WTC11 (cell line): Measurements from ENCODE around the gene SREBF1. TPM values are rescaled to one million over a fixed set of nuclear protein-coding genes. Genes with fewer than 3 reads are reported as not detected.

ENCODE experiments used
- ATAC-seq: fragments of 200-7000 bp; cut with Tn5 transposase; 2 replicates; pipeline ENCODE4 v1.10.0; 2021; ENCODE audit warnings: mild to moderate bottlenecking, moderate library complexity
- CTCF ChIA-PET: fragments of 300-600 bp; sonication (Branson Sonifier 250); formaldehyde crosslinking; loops from one replicate; lab custom pipeline; 2021; ENCODE audit warnings: antibody characterized with exemption; lab: Charles Lee
- POLR2A ChIA-PET: fragments of 350-600 bp; sonication (Branson Sonifier 250); formaldehyde crosslinking; loops from one replicate; lab custom pipeline; 2021; ENCODE audit warnings: antibody characterized with exemption; lab: Charles Lee
- DNase-seq: peaks from one replicate; pipeline ENCODE4 v3.0.0; 2021; ENCODE audit warnings: low spot score
- H3K27ac Mint-ChIP-seq: 2 replicates; pipeline ENCODE4 v1.8.0; 2021; ENCODE audit warnings: mixed read lengths
- H3K27me3 Mint-ChIP-seq: 2 replicates; pipeline ENCODE4 v1.8.0; 2021; ENCODE audit warnings: low read depth, mild to moderate bottlenecking, moderate library complexity, mixed read lengths
- H3K36me3 Mint-ChIP-seq: 2 replicates; pipeline ENCODE4 v1.8.0; 2021; ENCODE audit warnings: mixed read lengths
- H3K4me1 Mint-ChIP-seq: 2 replicates; pipeline ENCODE4 v1.8.0; 2022; ENCODE audit warnings: mixed read lengths
- H3K4me3 Mint-ChIP-seq: 2 replicates; pipeline ENCODE4 v1.8.0; 2021; ENCODE audit warnings: mild to moderate bottlenecking, moderate library complexity, mixed read lengths
- H3K9me3 Mint-ChIP-seq: 2 replicates; pipeline ENCODE4 v1.8.0; 2021; ENCODE audit warnings: mixed read lengths
- ETV6 ChIP-seq: sonication (generic); formaldehyde crosslinking; IDR thresholded peaks from 2 replicates; pipeline ENCODE4 v1.8.1; 2022; ENCODE audit warnings: mild to moderate bottlenecking, missing genetic modification reagents
- FOXJ3 ChIP-seq: sonication (generic); formaldehyde crosslinking; IDR thresholded peaks from 2 replicates; pipeline ENCODE4 v1.9.0; 2021; ENCODE audit warnings: missing genetic modification reagents, mild to moderate bottlenecking, borderline replicate concordance
- FOXK1 ChIP-seq: sonication (generic); formaldehyde crosslinking; IDR thresholded peaks from 2 replicates; pipeline ENCODE4 v1.8.0; 2022; ENCODE audit warnings: mild to moderate bottlenecking, moderate library complexity, missing genetic modification reagents
- ZNF121 ChIP-seq: sonication (generic); formaldehyde crosslinking; IDR thresholded peaks from 2 replicates; pipeline ENCODE4 v1.8.0; 2023; ENCODE audit warnings: missing genetic modification reagents
- ZNF671 ChIP-seq: fragments of 250-450 bp; sonication (Bioruptor Pico); IDR thresholded peaks from 2 replicates; pipeline ENCODE4 v1.8.0; 2021; ENCODE audit warnings: mild to moderate bottlenecking
- total RNA-seq: library from RNA; stranded (reverse); gene quantifications from 3 replicates; pipeline ENCODE4 v1.2.3, GENCODE V29; 2021
- TF ChIP-seq, protein P1 (sequence below): fragments of 250-450 bp; sonication (Bioruptor Pico); IDR thresholded peaks from 2 replicates; pipeline ENCODE4 v1.9.0; 2021; ENCODE audit warnings: moderate library complexity, mild to moderate bottlenecking, inconsistent platforms, borderline replicate concordance
- TF ChIP-seq, protein P2 (sequence below): sonication (generic); formaldehyde crosslinking; IDR thresholded peaks from 2 replicates; pipeline ENCODE4 v1.8.0; 2023; ENCODE audit warnings: missing genetic modification reagents, mild to moderate bottlenecking, borderline replicate concordance
- TF ChIP-seq, protein P3 (sequence below): sonication (generic); formaldehyde crosslinking; IDR thresholded peaks from 2 replicates; pipeline ENCODE4 v1.8.1; 2022; ENCODE audit warnings: mild to moderate bottlenecking, moderate library complexity, missing genetic modification reagents
- TF ChIP-seq, protein P4 (sequence below): fragments of 250-450 bp; sonication (Bioruptor Pico); IDR thresholded peaks from 2 replicates; pipeline ENCODE4 v1.9.0; 2021; ENCODE audit warnings: mild to moderate bottlenecking, borderline replicate concordance
- TF ChIP-seq, protein P5 (sequence below): fragments of 250-450 bp; sonication (Bioruptor Pico); IDR thresholded peaks from 2 replicates; pipeline ENCODE4 v1.9.0; 2021; ENCODE audit warnings: mild to moderate bottlenecking
- TF ChIP-seq, protein P6 (sequence below): fragments of 250-450 bp; sonication (Bioruptor Pico); conservative IDR thresholded peaks from 2 replicates; pipeline ENCODE4 v1.9.0; 2021; ENCODE audit warnings: mild to moderate bottlenecking
- TF ChIP-seq, protein P7 (sequence below): sonication (generic); formaldehyde crosslinking; IDR thresholded peaks from 2 replicates; pipeline ENCODE4 v1.8.1; 2022; ENCODE audit warnings: low read depth, missing genetic modification reagents, borderline replicate concordance

The SREBF1 gene
- total RNA-seq, 1 experiment from 2014 or later, result 93.7 TPM

DNA sequence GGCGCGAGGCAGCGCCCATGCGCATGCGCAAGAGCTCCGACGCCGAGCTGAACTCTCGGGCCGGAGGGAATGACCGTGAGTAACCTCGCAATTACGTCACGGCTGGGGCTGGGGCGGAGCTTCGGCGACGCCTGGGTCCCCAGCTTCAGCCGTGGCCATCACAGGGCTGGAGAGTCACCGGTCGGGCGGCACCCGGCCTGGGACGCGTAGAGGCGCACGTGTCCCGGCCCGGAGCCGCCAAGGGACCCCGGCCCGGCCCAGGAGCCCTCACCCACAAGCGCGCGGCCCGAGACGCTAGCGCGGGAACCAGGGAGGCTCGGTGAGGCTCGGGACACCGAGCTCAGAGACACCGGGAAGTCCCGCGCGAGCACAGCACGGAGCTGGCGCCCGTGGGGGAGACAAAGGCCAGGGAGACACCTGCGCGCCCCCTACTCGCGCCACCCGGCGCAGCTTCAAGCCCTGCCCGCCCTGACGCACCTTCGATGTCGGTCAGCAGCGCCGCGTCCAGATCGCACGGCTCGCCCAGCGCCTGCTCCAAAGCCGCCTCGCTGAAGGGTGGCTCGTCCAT, 452 bp downstream of the SREBF1 start (continued):
- TF ChIP-seq, protein P1, sequence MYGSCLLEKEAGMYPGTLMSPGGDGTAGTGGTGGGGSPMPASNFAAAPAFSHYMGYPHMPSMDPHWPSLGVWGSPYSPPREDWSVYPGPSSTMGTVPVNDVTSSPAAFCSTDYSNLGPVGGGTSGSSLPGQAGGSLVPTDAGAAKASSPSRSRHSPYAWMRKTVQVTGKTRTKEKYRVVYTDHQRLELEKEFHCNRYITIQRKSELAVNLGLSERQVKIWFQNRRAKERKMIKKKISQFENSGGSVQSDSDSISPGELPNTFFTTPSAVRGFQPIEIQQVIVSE (CRISPR knock-in tag), result no peak
- TF ChIP-seq, protein P2, sequence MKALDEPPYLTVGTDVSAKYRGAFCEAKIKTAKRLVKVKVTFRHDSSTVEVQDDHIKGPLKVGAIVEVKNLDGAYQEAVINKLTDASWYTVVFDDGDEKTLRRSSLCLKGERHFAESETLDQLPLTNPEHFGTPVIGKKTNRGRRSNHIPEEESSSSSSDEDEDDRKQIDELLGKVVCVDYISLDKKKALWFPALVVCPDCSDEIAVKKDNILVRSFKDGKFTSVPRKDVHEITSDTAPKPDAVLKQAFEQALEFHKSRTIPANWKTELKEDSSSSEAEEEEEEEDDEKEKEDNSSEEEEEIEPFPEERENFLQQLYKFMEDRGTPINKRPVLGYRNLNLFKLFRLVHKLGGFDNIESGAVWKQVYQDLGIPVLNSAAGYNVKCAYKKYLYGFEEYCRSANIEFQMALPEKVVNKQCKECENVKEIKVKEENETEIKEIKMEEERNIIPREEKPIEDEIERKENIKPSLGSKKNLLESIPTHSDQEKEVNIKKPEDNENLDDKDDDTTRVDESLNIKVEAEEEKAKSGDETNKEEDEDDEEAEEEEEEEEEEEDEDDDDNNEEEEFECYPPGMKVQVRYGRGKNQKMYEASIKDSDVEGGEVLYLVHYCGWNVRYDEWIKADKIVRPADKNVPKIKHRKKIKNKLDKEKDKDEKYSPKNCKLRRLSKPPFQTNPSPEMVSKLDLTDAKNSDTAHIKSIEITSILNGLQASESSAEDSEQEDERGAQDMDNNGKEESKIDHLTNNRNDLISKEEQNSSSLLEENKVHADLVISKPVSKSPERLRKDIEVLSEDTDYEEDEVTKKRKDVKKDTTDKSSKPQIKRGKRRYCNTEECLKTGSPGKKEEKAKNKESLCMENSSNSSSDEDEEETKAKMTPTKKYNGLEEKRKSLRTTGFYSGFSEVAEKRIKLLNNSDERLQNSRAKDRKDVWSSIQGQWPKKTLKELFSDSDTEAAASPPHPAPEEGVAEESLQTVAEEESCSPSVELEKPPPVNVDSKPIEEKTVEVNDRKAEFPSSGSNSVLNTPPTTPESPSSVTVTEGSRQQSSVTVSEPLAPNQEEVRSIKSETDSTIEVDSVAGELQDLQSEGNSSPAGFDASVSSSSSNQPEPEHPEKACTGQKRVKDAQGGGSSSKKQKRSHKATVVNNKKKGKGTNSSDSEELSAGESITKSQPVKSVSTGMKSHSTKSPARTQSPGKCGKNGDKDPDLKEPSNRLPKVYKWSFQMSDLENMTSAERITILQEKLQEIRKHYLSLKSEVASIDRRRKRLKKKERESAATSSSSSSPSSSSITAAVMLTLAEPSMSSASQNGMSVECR (CRISPR knock-in tag), result no peak; the same call in none of the 2 replicates
- TF ChIP-seq, protein P3, sequence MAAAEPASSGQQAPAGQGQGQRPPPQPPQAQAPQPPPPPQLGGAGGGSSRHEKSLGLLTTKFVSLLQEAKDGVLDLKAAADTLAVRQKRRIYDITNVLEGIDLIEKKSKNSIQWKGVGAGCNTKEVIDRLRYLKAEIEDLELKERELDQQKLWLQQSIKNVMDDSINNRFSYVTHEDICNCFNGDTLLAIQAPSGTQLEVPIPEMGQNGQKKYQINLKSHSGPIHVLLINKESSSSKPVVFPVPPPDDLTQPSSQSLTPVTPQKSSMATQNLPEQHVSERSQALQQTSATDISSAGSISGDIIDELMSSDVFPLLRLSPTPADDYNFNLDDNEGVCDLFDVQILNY, result no peak
- TF ChIP-seq ZNF121 (CRISPR knock-in tag) (no peak), FOXJ3 (no peak), ZNF671 (CRISPR knock-in tag) (no peak)
- TF ChIP-seq, protein P4, sequence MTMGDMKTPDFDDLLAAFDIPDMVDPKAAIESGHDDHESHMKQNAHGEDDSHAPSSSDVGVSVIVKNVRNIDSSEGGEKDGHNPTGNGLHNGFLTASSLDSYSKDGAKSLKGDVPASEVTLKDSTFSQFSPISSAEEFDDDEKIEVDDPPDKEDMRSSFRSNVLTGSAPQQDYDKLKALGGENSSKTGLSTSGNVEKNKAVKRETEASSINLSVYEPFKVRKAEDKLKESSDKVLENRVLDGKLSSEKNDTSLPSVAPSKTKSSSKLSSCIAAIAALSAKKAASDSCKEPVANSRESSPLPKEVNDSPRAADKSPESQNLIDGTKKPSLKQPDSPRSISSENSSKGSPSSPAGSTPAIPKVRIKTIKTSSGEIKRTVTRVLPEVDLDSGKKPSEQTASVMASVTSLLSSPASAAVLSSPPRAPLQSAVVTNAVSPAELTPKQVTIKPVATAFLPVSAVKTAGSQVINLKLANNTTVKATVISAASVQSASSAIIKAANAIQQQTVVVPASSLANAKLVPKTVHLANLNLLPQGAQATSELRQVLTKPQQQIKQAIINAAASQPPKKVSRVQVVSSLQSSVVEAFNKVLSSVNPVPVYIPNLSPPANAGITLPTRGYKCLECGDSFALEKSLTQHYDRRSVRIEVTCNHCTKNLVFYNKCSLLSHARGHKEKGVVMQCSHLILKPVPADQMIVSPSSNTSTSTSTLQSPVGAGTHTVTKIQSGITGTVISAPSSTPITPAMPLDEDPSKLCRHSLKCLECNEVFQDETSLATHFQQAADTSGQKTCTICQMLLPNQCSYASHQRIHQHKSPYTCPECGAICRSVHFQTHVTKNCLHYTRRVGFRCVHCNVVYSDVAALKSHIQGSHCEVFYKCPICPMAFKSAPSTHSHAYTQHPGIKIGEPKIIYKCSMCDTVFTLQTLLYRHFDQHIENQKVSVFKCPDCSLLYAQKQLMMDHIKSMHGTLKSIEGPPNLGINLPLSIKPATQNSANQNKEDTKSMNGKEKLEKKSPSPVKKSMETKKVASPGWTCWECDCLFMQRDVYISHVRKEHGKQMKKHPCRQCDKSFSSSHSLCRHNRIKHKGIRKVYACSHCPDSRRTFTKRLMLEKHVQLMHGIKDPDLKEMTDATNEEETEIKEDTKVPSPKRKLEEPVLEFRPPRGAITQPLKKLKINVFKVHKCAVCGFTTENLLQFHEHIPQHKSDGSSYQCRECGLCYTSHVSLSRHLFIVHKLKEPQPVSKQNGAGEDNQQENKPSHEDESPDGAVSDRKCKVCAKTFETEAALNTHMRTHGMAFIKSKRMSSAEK (CRISPR knock-in tag), result 0 out of 2 replicates have a peak, but pooled peaks have one; percentile 32

DNA sequence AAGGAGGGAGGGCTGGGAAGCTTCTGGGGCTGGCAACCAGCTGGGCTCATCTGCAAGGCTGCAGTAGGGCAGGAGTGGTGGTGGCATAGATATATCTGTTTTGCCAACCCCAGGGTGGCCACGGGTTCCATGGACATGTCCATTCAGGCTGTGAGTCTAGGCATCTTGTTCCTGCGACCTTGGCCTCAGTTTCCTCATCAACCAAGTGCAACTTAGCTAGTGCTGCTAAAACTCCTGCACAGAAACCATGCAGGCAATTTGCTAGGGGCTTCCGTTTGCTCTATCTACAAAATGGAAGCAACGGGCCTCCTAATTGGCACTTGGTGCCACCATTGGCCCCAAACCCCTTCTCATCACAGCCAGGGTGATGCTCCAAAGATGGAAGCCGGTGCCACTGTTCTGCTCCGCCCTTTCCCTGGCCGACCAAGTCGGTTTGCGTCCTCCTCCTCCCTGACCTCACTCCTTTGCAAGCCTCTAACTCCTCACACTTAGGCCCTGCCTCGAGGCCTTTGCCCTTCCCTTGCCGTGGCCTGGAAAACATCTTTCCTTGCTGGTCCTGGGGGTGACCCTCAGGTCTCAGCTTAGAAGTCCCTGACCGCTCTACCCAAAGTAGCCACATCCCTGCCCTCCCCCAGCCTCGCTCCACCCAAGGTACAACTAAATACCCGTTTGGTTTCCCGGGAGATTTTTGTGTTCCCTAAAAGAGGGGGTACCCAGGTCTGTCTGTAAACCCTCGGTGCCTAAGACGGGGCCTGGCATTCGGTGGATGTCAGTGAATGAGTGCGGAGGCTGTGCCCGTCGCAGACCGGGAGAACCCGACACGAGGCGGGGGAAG, 1.2 kb downstream of the SREBF1 start:
- ChIA-PET POLR2A (interaction anchor here (0.6 to 4.8 kb wide), 21 partner anchors 10 to 137 kb away, joined by 3 to 137 read pairs (median 5); partner anchors contain the start of gene TOM1L2), CTCF (interaction anchor here (0.6 to 3.6 kb wide), 18 partner anchors 8 to 339 kb away, joined by 3 to 37 read pairs (median 4); no protein-coding TSS in a partner anchor)
- H3K36me3 Mint-ChIP-seq, result peaks cover 24% of the 10 kb centered on the region
- peak overlapping the region; percentile 94 for H3K27ac Mint-ChIP-seq
- H3K9me3 Mint-ChIP-seq, result no peaks in the 10 kb centered on the region
- DNase-seq, result no peak
- no peak for ATAC-seq
- peaks cover 69% of the 10 kb centered on the region for H3K4me1 Mint-ChIP-seq
- peak overlapping the region; percentile 69 for H3K4me3 Mint-ChIP-seq
- no peaks in the 10 kb centered on the region for H3K27me3 Mint-ChIP-seq
- TF ChIP-seq, protein P5, sequence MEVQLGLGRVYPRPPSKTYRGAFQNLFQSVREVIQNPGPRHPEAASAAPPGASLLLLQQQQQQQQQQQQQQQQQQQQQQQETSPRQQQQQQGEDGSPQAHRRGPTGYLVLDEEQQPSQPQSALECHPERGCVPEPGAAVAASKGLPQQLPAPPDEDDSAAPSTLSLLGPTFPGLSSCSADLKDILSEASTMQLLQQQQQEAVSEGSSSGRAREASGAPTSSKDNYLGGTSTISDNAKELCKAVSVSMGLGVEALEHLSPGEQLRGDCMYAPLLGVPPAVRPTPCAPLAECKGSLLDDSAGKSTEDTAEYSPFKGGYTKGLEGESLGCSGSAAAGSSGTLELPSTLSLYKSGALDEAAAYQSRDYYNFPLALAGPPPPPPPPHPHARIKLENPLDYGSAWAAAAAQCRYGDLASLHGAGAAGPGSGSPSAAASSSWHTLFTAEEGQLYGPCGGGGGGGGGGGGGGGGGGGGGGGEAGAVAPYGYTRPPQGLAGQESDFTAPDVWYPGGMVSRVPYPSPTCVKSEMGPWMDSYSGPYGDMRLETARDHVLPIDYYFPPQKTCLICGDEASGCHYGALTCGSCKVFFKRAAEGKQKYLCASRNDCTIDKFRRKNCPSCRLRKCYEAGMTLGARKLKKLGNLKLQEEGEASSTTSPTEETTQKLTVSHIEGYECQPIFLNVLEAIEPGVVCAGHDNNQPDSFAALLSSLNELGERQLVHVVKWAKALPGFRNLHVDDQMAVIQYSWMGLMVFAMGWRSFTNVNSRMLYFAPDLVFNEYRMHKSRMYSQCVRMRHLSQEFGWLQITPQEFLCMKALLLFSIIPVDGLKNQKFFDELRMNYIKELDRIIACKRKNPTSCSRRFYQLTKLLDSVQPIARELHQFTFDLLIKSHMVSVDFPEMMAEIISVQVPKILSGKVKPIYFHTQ (CRISPR knock-in tag), result 0 out of 2 replicates have a peak, but pooled peaks have one; percentile 12
- TF ChIP-seq, protein P6, sequence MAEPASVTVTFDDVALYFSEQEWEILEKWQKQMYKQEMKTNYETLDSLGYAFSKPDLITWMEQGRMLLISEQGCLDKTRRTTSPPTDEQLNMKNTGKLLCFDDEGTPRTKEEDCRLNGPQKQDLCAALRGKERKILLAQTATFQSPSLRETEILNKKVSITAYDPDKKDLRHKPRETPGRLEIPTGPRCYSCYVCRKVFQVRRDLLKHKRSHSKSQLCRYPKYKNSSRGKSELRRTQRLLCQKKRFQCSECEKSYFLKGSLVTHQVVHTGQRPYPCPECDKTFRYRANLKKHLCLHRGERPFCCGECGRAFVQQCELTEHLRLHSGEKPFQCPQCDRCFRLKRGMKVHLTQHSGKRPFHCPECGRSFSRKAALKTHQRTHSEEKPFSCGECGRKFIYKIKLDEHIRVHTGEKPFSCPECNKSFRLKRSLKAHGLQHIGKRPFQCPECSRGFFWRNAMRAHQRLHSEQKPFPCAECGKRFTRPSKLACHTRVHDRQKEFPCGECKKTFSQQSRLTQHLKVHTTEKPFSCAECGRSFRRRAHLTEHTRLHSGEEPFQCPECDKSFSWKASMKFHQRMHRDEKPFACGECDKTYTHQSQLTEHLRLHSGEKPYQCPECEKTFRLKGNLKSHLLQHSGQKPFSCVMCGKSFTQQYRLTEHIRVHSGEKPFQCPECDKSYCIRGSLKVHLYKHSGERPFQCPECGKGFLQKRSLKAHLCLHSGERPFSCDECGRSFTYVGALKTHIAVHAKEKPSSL, result no peak
- TF ChIP-seq, protein P7, sequence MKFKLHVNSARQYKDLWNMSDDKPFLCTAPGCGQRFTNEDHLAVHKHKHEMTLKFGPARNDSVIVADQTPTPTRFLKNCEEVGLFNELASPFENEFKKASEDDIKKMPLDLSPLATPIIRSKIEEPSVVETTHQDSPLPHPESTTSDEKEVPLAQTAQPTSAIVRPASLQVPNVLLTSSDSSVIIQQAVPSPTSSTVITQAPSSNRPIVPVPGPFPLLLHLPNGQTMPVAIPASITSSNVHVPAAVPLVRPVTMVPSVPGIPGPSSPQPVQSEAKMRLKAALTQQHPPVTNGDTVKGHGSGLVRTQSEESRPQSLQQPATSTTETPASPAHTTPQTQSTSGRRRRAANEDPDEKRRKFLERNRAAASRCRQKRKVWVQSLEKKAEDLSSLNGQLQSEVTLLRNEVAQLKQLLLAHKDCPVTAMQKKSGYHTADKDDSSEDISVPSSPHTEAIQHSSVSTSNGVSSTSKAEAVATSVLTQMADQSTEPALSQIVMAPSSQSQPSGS (CRISPR knock-in tag), result no peak
- TF ChIP-seq ETV6 (CRISPR knock-in tag), result no peak
- TF ChIP-seq FOXK1 (CRISPR knock-in tag), result peak; percentile 78; the same call in 1 of the 2 replicates
